ENCODE measurements around the gene GPC6.

Gene GPC6

GRCh38 chr13:93280688-93281087, 54.1 kb downstream of the GPC6 start:
- Histone ChIP-seq H3K14ac (ENCODE audit: low read length in 2 of 2) (no peak overlapping the region), H3K4me1 (ENCODE audit: control insufficient read depth, insufficient read depth, low read depth, low read length) (no peaks in the 10 kb centered on the region), H3K4me3 (ENCODE audit: insufficient read depth in 1 of 2, low read depth in 1 of 2, low read length in 2 of 2) (no peak overlapping the region), H4K91ac (ENCODE audit: low read length) (no peak overlapping the region), H3K18ac (ENCODE audit: low read depth in 1 of 2, low read length in 2 of 2) (no peak overlapping the region), H3K79me1 (replicated peaks; ENCODE audit: low read length, poor library complexity, severe bottlenecking) (peaks cover 9% of the 10 kb centered on the region), H2AFZ (ENCODE audit: low read depth, low read length) (no peak overlapping the region), H3K9ac (ENCODE audit: low read length) (no peak overlapping the region), H3K23ac (ENCODE audit: low read length in 2 of 2) (no peak overlapping the region), H3K4ac (ENCODE audit: low read depth in 1 of 2, low read length in 2 of 2) (no peak overlapping the region), H3K27ac (ENCODE audit: low read length, poor library complexity, severe bottlenecking) (no peak overlapping the region), H2BK120ac (ENCODE audit: low read depth, low read length) (no peak overlapping the region), H2BK15ac (ENCODE audit: low read depth, poor library complexity, severe bottlenecking) (no peak overlapping the region), H4K8ac (ENCODE audit: low read length) (no peak overlapping the region), H3K9me3 (ENCODE audit: control insufficient read depth, low read length) (no peaks in the 10 kb centered on the region), H2AK5ac (ENCODE audit: low read length, severe bottlenecking) (no peak overlapping the region), H2BK12ac (ENCODE audit: low read length in 2 of 2) (no peak overlapping the region), H3K27me3 (ENCODE audit: control insufficient read depth in 1 of 2, insufficient read depth in 1 of 2, low read length in 2 of 2) (no peaks in the 10 kb centered on the region), H3K4me2 (ENCODE audit: low read length, poor library complexity, severe bottlenecking) (no peak overlapping the region), H2BK5ac (ENCODE audit: low read depth, low read length, poor library complexity, severe bottlenecking) (no peak overlapping the region), H3K36me3 (ENCODE audit: control insufficient read depth in 1 of 2, insufficient read depth in 2 of 2, low read depth in 1 of 2, low read length in 2 of 2) (no peaks in the 10 kb centered on the region)
- 91% methylated on average over 8 of the region's 8 CpGs for WGBS
- DNase-seq: no peak

DNA sequence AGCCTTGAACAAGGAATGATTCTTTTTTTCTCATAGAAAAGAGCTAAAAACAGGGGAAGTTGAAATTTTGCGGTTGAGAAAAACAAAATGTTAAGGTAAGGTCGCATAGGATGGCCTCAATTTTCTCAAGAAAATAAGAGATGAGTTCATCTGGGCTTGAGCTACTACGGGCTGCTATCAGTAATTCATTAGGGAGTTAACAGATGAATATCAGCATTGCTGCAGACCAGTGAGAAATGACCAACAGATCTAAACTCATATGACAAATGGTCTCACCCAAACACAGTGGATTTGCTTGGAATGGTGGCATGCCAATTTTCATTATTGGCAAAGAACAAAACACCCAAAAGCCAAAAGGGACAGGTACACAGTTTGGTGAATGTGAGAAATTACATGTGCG, 56.6 kb downstream of the GPC6 start:
- H3K4me3 ChIP-seq (ENCODE audit: insufficient read depth in 1 of 2, low read depth in 1 of 2, low read length in 2 of 2): no peak overlapping the region
- H3K4me2 ChIP-seq (ENCODE audit: low read length, poor library complexity, severe bottlenecking): no peak overlapping the region
- H3K79me1 ChIP-seq (replicated peaks; ENCODE audit: low read length, poor library complexity, severe bottlenecking): peaks cover 10% of the 10 kb centered on the region
- no peak overlapping the region for H2BK15ac ChIP-seq (ENCODE audit: low read depth, poor library complexity, severe bottlenecking)
- no peak overlapping the region for H2AFZ ChIP-seq (ENCODE audit: low read depth, low read length)
- H3K18ac ChIP-seq (ENCODE audit: low read depth in 1 of 2, low read length in 2 of 2): no peak overlapping the region
- no peaks in the 10 kb centered on the region for H3K36me3 ChIP-seq (ENCODE audit: control insufficient read depth in 1 of 2, insufficient read depth in 2 of 2, low read depth in 1 of 2, low read length in 2 of 2)
- no peak overlapping the region for H2BK5ac ChIP-seq (ENCODE audit: low read depth, low read length, poor library complexity, severe bottlenecking)
- no peak overlapping the region for H3K9ac ChIP-seq (ENCODE audit: low read length)
- WGBS: 75% methylated on average over 4 of the region's 4 CpGs
- H3K27me3 ChIP-seq (ENCODE audit: control insufficient read depth in 1 of 2, insufficient read depth in 1 of 2, low read length in 2 of 2): no peaks in the 10 kb centered on the region
- no peak overlapping the region for H3K23ac ChIP-seq (ENCODE audit: low read length in 2 of 2)
- H2AK5ac ChIP-seq (ENCODE audit: low read length, severe bottlenecking): no peak overlapping the region
- H2BK12ac ChIP-seq (ENCODE audit: low read length in 2 of 2): no peak overlapping the region
- H2BK120ac ChIP-seq (ENCODE audit: low read depth, low read length): no peak overlapping the region
- no peak overlapping the region for H3K27ac ChIP-seq (ENCODE audit: low read length, poor library complexity, severe bottlenecking)
- H4K8ac ChIP-seq (ENCODE audit: low read length): no peak overlapping the region
- no peak for DNase-seq
- H3K9me3 ChIP-seq (ENCODE audit: control insufficient read depth, low read length): no peaks in the 10 kb centered on the region
- no peak overlapping the region for H3K4ac ChIP-seq (ENCODE audit: low read depth in 1 of 2, low read length in 2 of 2)
- no peak overlapping the region for H3K14ac ChIP-seq (ENCODE audit: low read length in 2 of 2)
- no peak overlapping the region for H4K91ac ChIP-seq (ENCODE audit: low read length)
- H3K4me1 ChIP-seq (ENCODE audit: control insufficient read depth, insufficient read depth, low read depth, low read length): no peaks in the 10 kb centered on the region

- no peaks in the 10 kb centered on the region for H3K27me3 ChIP-seq (ENCODE audit: control insufficient read depth in 1 of 2, insufficient read depth in 1 of 2, low read length in 2 of 2)
- H2BK15ac ChIP-seq (ENCODE audit: low read depth, poor library complexity, severe bottlenecking): no peak overlapping the region
- H4K91ac ChIP-seq (ENCODE audit: low read length): no peak overlapping the region
- no peak overlapping the region for H2BK120ac ChIP-seq (ENCODE audit: low read depth, low read length)
- no peak overlapping the region for H2BK12ac ChIP-seq (ENCODE audit: low read length in 2 of 2)
- H3K23ac ChIP-seq (ENCODE audit: low read length in 2 of 2): no peak overlapping the region
- H3K9me3 ChIP-seq (ENCODE audit: control insufficient read depth, low read length): no peaks in the 10 kb centered on the region
- no peak overlapping the region for H3K27ac ChIP-seq (ENCODE audit: low read length, poor library complexity, severe bottlenecking)
- no peak overlapping the region for H3K4ac ChIP-seq (ENCODE audit: low read depth in 1 of 2, low read length in 2 of 2)
- H3K4me3 ChIP-seq (ENCODE audit: insufficient read depth in 1 of 2, low read depth in 1 of 2, low read length in 2 of 2): no peak overlapping the region
- no peaks in the 10 kb centered on the region for H3K4me1 ChIP-seq (ENCODE audit: control insufficient read depth, insufficient read depth, low read depth, low read length)
- no peak overlapping the region for H4K8ac ChIP-seq (ENCODE audit: low read length)
- no peak overlapping the region for H3K9ac ChIP-seq (ENCODE audit: low read length)
- no peak overlapping the region for H2BK5ac ChIP-seq (ENCODE audit: low read depth, low read length, poor library complexity, severe bottlenecking)
- H3K4me2 ChIP-seq (ENCODE audit: low read length, poor library complexity, severe bottlenecking): no peak overlapping the region
- no peak overlapping the region for H2AFZ ChIP-seq (ENCODE audit: low read depth, low read length)
- H3K18ac ChIP-seq (ENCODE audit: low read depth in 1 of 2, low read length in 2 of 2): no peak overlapping the region
- WGBS: no CpG with 5 or more reads among the region's 1 CpG
- no peak for DNase-seq
- no peak overlapping the region for H2AK5ac ChIP-seq (ENCODE audit: low read length, severe bottlenecking)
- no peaks in the 10 kb centered on the region for H3K36me3 ChIP-seq (ENCODE audit: control insufficient read depth in 1 of 2, insufficient read depth in 2 of 2, low read depth in 1 of 2, low read length in 2 of 2)
- H3K14ac ChIP-seq (ENCODE audit: low read length in 2 of 2): no peak overlapping the region
- peaks cover 10% of the 10 kb centered on the region for H3K79me1 ChIP-seq (replicated peaks; ENCODE audit: low read length, poor library complexity, severe bottlenecking)
These were observed 57.5 kb downstream of the GPC6 start for GRCh38 chr13:93284064-93284463.

DNA sequence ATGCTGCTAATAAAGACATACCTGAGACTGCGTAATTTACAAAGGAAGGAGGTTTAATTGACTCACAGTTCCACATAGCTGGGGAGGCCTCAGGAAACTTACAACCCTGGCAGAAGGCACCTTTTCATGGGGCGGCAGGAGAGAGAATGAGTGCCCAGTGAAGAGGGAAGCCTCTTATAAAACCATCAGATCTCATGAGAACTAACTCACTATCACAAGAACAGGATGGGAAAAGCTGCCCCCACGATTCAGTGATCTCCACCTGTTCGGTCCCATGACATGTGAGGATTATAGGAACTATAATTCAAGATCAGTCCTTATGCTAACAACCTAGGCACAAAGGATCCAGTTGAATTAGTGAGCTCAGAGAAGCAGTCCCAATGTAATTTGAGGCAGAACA, 59.4 kb downstream of the GPC6 start:
- no peak for DNase-seq
- Histone ChIP-seq H3K4me1 (ENCODE audit: control insufficient read depth, insufficient read depth, low read depth, low read length) (no peaks in the 10 kb centered on the region), H2BK12ac (ENCODE audit: low read length in 2 of 2) (no peak overlapping the region), H4K91ac (ENCODE audit: low read length) (no peak overlapping the region), H2AK5ac (ENCODE audit: low read length, severe bottlenecking) (no peak overlapping the region), H2BK15ac (ENCODE audit: low read depth, poor library complexity, severe bottlenecking) (no peak overlapping the region), H3K4me2 (ENCODE audit: low read length, poor library complexity, severe bottlenecking) (no peak overlapping the region), H2AFZ (ENCODE audit: low read depth, low read length) (no peak overlapping the region), H3K14ac (ENCODE audit: low read length in 2 of 2) (no peak overlapping the region), H2BK5ac (ENCODE audit: low read depth, low read length, poor library complexity, severe bottlenecking) (no peak overlapping the region), H3K79me1 (replicated peaks; ENCODE audit: low read length, poor library complexity, severe bottlenecking) (peaks cover 5% of the 10 kb centered on the region), H3K9ac (ENCODE audit: low read length) (no peak overlapping the region), H3K27me3 (ENCODE audit: control insufficient read depth in 1 of 2, insufficient read depth in 1 of 2, low read length in 2 of 2) (no peaks in the 10 kb centered on the region), H3K27ac (ENCODE audit: low read length, poor library complexity, severe bottlenecking) (no peak overlapping the region), H3K23ac (ENCODE audit: low read length in 2 of 2) (no peak overlapping the region), H3K4ac (ENCODE audit: low read depth in 1 of 2, low read length in 2 of 2) (no peak overlapping the region), H3K9me3 (ENCODE audit: control insufficient read depth, low read length) (no peaks in the 10 kb centered on the region), H3K36me3 (ENCODE audit: control insufficient read depth in 1 of 2, insufficient read depth in 2 of 2, low read depth in 1 of 2, low read length in 2 of 2) (no peaks in the 10 kb centered on the region), H3K18ac (ENCODE audit: low read depth in 1 of 2, low read length in 2 of 2) (no peak overlapping the region), H3K4me3 (ENCODE audit: insufficient read depth in 1 of 2, low read depth in 1 of 2, low read length in 2 of 2) (no peak overlapping the region), H4K8ac (ENCODE audit: low read length) (no peak overlapping the region), H2BK120ac (ENCODE audit: low read depth, low read length) (no peak overlapping the region)
- WGBS: 86% methylated on average over 3 of the region's 4 CpGs

All from mesenchymal stem cell (in vitro differentiated cells and primary cell).